ENCODE results near the gene POMP.
"Not testable (repeated sequence)": the region's sequence is repeated elsewhere in the genome, so short reads cannot be mapped to it uniquely, and the experiment has no call there.

POMP gene

GRCh38 chr13:28638756-28639155, 20.2 kb upstream of the POMP start:
- no peak for DNase-seq

DNA sequence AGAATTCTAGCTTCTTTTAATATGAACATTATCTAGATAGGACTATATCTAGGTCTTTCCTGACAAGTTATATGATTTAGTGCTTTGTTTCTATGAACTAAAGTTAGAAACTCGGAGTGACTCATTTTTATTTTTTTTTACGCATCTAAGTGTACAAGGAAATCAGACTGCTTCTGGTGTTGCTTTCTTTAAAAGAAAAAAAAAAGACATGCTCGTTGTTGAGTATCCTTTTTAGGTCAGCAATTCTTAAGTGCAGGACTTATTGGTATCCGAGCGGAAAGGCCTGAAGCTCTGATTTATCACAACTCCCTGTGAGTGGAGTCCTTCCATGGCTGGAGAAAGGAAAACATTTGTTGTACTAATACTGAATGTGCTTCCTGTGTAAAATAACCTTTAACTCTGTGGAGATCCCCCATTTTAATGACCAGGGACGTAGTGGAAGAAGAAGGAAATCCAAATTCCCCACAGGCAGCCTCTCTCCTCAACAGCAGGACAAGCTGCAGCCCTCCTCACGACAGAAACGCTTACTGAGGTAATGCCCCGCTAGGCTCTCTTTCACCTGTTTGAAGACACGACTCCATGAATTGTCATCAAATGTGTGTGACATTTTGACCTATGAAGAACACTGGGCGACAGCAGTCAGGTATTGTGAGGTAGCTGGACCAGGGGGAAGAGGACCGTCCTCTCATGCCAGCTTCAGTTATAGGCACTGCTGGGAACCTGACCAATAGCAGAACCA, 17.9 kb upstream of the POMP start:
- no peak for DNase-seq

GRCh38 chr13:28641600-28641926, 17.4 kb upstream of the POMP start:
- no peak for DNase-seq

DNA sequence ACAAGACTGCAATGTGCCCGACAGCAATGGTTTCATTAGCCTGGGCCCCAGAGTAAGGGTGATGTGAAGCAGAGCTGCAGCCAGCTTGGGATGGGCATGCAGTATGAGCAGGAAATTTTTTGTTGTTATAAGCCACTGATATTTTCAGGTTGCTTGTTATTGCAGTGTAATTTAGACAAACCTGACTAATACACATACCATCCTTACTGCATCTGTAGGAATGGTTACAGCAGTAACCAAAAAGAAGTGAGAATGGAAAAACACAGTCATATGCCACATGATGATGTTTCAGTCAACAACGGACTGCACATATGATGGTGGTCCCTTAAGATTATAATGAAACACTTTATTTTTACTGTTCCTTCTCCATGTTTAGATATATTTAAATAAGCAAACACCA, 8.6 kb upstream of the POMP start:
- DNase-seq, result no peak

DNA sequence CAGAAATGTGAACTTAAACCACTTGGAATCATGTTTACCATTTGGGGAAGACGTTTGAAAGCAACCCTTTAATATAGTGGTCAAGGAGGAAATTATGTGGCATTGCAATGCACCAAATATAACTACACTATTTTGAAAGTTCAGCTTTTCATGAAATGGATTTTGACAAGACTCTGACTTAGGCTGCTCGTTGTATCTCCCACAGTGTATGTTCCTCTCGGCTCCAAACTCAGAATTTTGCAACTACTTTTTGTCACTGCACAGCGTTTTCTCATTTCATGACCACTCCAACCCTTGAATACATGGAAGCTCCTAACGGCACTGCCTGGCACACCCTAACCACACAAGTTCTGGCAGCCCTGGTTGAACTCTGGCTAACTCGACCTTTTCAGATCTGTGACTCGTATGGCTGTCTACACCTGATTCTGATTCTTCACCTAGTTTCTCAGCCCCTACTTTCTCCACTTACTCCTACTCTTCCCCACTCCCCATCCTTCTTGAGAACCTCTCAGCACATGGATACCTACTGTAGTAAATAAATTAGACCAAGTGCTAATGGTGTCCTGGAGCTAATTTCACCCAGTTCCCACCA, 7.0 kb upstream of the POMP start:
- no peak for DNase-seq

GRCh38 chr13:28653111-28653510, 5.8 kb upstream of the POMP start:
- DNase-seq, result no peak

- no peak for DNase-seq
Observed at GRCh38 chr13:28654276-28654675, 4.7 kb upstream of the POMP start.

GRCh38 chr13:28655561-28655960, 3.4 kb upstream of the POMP start:
- DNase-seq, result no peak

GRCh38 chr13:28657784-28658538, 969 bp upstream of the POMP start:
- no peak for DNase-seq

DNA sequence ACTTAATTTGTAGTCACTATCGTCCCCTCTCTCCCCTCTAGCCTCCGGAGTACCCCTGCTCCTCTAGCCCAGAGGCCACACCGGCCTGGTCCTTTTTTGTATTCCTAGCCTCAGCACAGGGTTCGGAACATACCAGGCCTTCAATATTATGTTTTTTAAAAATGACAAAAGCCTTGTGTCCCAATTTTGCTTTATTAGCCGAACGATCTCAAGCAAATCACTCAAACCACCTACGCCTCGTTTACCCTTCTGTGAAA, 463 bp upstream of the POMP start:
- DNase-seq, result no peak

DNA sequence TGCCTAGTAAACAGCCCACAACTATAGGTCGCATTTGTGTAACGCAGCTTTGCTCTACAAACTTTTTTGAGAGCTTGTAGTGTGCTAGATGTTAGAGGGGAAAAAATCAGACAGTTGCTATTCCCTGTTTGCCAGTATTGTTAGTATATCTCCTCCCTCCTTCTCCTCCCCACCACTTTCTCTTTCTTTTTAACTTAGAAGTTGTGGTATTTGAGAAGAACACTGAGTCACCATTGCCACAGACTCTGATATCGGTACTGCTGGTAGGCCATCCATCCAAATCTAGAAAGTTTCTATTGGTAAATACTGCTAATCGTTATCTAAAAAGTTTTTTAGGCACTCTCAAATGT, 666 bp downstream of the POMP start:
- DNase-seq, result no peak

DNA sequence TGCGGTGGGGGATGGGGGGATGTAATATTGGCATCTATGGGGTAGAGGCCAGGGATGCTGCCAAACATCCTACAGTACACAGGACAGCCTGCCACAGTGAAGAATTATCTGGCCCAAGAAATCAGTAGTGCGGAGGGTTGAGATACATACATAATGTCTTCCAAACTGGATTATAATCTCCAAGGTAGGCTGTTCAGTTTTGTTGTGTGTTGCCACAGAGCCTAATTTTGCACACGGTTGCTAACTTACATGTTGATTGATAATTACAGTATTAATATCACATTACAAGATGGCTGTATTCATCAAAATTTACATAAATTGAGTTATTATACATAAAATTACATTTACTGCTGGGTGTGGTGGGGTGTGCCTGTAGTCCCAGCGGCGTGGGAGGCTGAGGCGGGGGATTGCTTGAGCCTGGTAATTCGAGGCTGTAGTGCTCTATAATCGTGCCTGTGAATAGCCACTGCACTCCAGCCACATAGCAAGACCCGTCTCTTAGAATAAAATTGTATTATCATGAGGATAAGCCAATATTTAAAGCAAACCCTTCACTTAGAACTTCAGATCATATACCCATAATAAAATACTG, 8.1 kb downstream of the POMP start:
- no peak for DNase-seq

DNA sequence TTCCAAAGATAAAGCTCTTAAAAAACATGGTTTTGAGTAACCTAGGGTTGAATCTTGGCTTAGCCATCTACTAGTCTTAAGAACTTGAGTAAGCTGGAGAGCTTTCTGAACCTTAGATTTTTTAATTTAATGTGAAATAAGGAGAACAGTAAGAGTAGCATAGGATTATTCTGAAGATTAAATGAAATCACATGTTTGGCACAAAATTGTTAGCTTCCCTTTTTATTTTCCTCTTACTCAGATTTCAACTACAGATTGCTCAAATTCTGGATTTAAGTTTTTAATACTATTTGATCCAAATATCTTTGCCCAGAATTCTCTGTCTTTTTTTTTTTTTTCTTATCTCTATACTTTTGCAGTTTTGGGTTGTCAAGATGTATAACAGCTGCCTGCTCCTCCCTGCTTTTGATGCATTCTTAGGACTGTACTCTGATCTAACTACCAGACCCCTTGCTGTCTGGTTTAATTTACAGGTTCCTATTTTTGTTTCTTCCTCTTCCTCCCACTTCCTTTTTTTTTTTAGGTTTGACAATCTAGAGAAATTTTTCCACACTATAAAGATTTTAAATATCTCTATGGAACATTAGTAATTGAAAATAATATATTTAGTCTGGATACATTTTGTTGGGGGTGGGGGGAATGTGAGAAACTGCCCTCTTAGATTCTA, 12.3 kb downstream of the POMP start:
- DNase-seq, result no peak

GRCh38 chr13:28678809-28679208, 19.9 kb downstream of the POMP start:
- no peak for DNase-seq

- no peak for DNase-seq
Observed at GRCh38 chr13:28679628-28680027, 20.7 kb downstream of the POMP start.

GRCh38 chr13:28680541-28680940, 21.6 kb downstream of the POMP start:
- DNase-seq, result no peak

- not testable (repeated sequence) for DNase-seq
Observed at GRCh38 chr13:28683169-28683568, 24.2 kb downstream of the POMP start.

- no peak for DNase-seq
Observed at GRCh38 chr13:28684257-28684656, 25.3 kb downstream of the POMP start.

GRCh38 chr13:28685114-28685513, 26.2 kb downstream of the POMP start:
- DNase-seq, result peak; percentile 5

GRCh38 chr13:28685892-28686291, 27.0 kb downstream of the POMP start:
- no peak for DNase-seq

GRCh38 chr13:28693605-28694491, 34.9 kb downstream of the POMP start:
- not testable (repeated sequence) for DNase-seq

DNA sequence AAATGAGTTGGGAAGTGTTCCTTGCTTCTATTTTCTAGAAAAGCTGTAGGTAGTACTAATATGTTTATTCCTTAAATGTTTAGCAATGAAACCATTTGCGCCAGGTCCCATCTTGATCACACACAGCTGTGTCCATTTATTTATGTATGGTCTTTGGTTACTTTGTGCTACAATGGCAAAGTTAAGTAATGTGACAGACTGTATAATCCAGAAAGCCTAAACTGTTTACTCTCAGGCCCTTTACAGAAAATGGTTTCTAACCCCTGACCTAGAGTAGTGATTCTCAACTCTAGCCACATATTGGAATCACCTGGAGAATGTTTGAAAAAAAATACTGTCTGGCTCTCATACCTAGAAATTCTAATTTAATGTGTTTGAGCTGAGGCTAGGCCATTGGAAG, 38.5 kb downstream of the POMP start:
- DNase-seq, result no peak

- no peak for DNase-seq
Observed at GRCh38 chr13:28699246-28699645, 40.3 kb downstream of the POMP start.
